ENCODE results near the gene TAGLN.

DNA sequence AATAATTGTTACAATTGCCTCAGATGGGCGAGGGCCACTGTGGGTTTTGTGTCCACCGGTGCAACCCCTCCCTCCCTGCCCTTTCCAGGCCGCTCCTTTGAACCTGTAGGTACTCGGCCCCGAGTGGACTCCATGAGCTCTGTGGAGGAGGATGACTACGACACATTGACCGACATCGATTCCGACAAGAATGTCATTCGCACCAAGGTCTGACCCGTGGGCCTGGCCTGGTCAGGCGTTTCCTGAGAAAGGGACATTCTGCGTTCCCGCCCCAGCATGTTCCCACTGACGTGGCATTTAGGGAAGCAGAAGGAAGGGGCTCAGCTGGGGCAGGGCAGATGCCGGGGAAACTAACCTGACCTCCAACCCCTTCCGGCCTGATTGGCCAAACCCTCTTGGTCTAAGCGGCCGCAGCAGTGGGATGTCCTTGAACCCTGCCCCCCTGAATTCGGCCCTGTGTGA, 10.5 kb upstream of the TAGLN start:
- TF ChIP-seq EZH2 (IDR thresholded peaks at IDR 0.05; ENCODE audit: low read depth, low read length, severe bottlenecking) (no peak), POLR2A (IDR thresholded peaks at IDR 0.05; ENCODE audit: control extremely low read depth in 1 of 2, low read depth in 2 of 2, low read length in 2 of 2) (no peak), CHD2 (IDR thresholded peaks at IDR 0.05; ENCODE audit: low read length) (no peak), BRCA1 (IDR thresholded peaks at IDR 0.05; ENCODE audit: low read depth, low read length) (no peak), SIN3A (conservative IDR thresholded peaks at IDR 0.05 in 1 of 2, IDR thresholded peaks at IDR 0.05 in 1 of 2; ENCODE audit: low read depth in 1 of 2, low read length in 2 of 2) (no peak), CTCF (IDR thresholded peaks at IDR 0.05; ENCODE audit: control extremely low read depth in 1 of 3, insufficient read depth in 1 of 3, low read depth in 1 of 3, low read length in 3 of 3) (no peak), MAX (IDR thresholded peaks at IDR 0.05) (no peak)
